Measurements from ENCODE around the gene SLCO4A1.

- no peak for TF ChIP-seq POLR2A (IDR thresholded peaks at IDR 0.05)
- TF ChIP-seq CTCF (IDR thresholded peaks at IDR 0.05) = no peak
Observed at GRCh38 chr20:62652894-62653305, 10.6 kb downstream of the SLCO4A1 start.

Data from vagina (tissue), 2 donors.